GM19351 (cell line): ENCODE data around the gene OLIG3.

ENCODE experiments used
- ATAC-seq: cut with Tn5 transposase; IDR thresholded peaks from one replicate; pipeline ENCODE4 v1.9.1; 2021; ENCODE audit warnings: mild to moderate bottlenecking, moderate library complexity; ENCODE audit not compliant: unreplicated experiment

OLIG3 gene

GRCh38 chr6:137496909-137497720, 2.9 kb upstream of the OLIG3 start:
- no peak for ATAC-seq

DNA sequence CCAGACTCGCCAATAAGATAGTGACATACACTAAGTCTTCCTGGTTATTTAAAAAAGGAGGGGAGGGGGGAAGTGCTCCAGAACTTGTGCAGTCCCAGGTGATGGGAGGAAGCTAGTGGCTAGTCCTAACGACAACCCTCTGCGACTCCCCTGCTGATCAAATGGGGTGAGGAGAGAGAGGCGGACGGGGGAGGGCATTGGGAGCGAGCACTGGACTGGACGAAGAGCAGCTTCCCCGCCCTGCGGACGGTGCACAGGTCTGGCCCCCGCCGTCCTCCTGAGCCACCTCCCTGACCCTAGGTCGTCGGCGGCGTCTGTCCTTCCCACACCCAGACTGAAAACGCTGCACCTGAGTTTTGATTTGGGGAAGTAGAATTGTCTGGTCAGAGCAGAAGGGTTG, 2.2 kb upstream of the OLIG3 start:
- ATAC-seq: no peak

DNA sequence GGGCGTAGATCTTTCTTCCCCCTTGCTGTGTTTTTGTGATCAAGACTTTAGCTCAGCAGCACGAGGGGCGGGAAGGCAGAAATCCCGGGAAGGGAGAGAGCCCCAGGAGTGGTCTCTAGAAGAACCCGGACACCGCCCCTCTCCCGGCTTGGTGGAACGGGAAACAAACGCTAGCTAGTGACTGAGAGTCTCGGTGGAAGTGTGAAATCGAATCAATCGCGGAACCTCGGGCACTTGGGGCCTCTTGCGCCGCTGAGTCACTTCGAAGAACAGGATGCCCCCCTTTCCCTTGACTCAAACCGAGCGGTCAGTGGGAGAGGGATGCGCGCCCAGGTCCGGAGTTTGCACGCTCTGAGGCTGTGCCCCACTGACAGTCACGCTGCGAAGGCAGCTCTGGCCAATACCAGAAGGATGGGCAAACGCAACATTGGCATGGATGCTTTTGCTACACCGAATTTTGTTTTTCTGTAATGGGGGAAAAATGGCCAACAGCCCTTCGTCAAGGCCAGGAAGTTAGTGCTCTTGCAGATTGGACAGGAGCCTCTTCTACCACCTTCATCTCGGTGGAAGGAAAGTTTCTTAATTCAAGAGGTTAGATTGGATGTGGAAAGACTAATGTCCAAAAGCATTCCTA, 1.6 kb upstream of the OLIG3 start:
- no peak for ATAC-seq

DNA sequence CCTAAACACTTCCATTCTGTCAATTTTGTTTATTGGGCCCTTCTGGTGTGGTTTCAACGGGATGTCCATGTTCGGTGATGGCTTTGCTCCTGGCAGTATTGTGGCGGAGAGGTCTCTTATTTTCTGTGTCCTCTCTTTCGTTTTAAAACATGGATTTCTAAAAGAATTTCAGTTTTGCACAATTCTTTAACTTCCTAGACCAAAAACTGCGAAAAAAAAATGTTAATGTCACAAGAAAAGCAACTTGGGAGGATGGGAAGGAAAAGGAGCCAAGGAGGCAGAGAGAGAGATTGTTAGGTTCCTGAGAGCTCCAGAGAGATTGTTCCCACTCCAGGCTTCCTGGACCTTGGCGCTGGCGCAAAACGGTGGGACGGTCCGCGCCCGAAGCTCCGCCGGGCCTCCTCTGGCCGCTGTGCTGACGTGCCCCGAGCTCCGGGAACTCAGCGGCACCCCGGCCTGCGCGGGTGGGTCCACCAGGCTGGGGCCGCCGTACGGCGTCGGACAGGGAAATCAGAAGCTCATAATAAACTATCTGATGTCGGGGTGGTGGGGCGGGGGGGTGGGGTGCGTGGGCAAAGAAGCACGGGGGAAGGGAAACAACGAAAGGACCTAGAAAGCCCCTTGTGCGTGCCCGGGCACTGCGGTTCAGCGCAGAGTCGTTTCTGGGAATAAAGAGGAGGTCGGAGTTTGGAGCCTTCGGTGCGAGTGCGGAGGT, 951 bp upstream of the OLIG3 start:
- no peak for ATAC-seq

DNA sequence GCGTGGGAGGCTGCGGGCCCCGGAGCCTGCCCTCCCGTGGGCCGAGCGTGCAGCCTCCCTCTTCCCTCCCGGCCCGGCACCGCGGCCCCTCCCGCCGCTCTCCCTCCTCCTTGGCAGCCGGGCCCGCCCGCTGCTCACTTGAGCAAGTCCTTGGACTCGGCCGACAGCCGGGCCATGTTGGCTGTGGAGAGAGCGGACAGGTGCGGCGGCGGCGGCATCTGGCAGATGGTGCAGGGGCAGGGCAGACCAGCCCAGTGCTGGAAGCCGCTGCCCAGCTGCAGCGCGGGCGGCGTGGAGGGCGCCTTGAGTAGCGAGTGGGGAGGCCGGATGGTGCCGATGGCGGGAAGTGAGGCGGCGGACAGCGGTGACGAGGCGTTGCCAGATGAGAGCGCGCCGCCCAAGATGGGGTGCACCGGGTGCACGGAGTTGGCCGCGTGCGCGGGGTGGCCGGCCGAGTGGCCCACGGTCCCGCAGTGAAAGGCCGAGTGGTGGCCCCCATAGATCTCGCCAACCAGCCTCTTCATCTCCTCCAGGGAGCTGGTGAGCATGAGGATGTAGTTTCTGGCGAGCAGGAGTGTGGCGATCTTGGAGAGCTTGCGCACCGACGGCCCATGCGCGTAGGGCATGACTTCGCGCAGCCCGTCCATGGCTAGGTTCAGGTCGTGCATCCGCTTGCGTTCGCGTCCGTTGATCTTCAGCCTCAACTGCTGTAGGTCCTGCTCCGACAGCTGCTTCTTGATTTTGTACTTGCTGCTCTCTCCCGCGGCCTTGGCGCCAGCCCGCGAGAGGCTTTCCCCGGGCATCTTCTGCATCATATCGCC, 766 bp downstream of the OLIG3 start:
- ATAC-seq: no peak

GRCh38 chr6:137492289-137493217, 1.6 kb downstream of the OLIG3 start:
- no peak for ATAC-seq

DNA sequence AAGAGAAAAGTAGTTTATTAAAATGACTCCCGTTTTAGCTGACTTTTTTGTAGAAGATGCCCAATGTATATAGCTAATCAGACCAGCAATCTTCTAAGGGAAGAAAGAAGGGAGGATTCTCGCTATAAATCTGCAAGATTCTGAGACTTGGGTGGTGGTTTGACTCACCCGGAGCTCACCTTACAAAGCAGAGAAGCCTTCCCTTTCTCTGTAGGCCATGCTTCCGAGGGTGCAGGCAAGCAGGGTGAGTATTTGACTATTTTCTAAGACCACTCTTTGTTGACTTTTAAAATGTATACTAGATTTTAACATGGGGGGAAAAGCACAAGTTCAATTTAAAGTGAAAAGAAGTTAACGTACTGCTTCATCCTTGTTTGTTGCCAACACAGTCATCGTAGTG, 2.7 kb downstream of the OLIG3 start:
- ATAC-seq: no peak

GRCh38 chr6:137490961-137491360, 3.2 kb downstream of the OLIG3 start:
- no peak for ATAC-seq

GRCh38 chr6:137490006-137490905, 3.9 kb downstream of the OLIG3 start:
- no peak for ATAC-seq

DNA sequence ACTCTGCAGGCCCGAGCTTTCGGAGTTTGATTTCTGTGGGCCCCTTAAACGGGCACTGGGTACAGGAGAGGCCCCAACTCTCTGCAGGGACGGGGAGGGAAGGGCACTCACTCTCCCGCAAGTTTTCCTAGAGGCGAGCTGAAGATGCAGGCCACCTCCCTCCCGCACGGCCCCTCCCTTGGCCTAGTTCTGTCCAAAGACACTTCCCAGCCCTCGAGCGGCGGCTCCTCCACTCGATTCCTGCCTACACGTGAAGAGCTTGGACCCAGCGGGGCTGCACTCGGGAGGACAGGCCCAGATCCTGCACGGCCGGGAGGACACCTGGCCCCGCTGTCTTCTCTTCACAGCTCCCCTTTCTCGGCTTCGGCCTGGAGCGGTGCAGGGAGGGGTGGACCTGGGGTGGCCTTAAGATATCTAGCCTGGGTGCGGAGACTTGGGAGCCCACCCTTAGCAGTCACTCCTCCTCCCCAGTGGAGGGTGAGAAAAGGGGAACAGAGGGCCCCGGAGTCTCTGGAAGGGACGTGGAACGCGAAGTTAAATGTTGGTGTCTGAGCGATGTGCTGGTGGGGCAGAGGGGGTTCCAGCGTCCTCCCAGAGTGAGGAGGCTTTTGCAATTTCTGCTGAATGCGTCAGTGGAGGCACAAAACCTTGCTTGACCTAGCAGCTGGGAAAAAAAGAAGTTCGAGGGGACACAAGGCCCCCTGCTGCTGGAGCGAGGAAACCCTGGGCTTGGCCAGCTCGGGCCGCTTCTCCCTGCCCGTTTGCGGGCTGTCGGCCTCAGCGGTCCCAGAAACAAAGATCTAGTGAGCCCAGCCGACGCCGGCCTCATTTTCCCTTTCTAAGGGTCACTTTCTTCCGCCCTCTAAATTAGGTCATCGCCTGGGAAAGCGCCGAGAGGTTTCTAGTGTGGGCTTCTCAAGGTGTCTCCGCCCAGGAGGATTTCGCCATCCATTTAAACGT, 4.9 kb downstream of the OLIG3 start:
- ATAC-seq: no peak

DNA sequence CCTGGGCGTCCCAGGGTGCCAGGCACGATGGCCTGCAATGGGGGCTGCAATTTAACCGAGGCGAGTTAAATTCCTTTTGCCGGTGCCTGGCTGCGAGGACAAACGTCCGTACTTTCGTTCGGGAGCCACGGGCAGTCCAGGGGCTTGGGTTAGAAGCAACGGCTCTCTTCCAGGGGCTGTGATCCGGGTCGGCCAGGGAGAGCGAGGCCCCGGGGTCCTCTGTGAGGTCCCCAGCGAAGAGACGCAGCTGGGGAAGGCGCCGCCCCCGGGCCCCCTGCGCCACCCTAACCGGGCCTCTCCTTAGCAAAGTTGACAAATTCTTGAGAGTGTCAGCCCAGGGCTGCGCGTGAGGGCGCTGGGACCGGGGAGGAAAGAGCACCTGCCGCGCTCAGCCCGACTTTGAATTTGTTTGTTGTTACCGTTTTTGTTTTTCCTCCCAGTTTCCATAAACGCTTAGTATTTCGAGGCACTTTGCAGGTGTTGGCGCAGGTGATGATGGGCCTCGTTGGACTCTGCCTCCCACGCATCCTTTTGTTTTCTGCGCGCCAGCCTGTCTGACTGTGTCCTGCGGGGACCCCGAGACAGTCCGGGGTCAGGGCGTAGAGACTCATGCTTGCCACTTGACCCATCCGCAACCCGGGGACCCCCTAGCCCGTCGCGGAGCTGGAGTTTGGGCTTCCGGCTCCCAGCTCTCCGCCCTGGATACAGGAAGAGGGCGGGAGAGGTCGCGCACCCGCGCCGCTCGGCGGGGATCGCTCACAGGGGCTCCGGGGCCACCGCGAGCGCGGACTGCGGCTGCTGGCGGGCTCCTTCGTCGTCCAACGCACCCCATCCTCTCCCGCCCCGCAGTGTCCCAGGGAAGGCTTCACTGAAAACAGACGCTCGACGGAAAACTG, 5.8 kb downstream of the OLIG3 start:
- ATAC-seq: no peak

GRCh38 chr6:137487869-137488149, 6.4 kb downstream of the OLIG3 start:
- no peak for ATAC-seq

DNA sequence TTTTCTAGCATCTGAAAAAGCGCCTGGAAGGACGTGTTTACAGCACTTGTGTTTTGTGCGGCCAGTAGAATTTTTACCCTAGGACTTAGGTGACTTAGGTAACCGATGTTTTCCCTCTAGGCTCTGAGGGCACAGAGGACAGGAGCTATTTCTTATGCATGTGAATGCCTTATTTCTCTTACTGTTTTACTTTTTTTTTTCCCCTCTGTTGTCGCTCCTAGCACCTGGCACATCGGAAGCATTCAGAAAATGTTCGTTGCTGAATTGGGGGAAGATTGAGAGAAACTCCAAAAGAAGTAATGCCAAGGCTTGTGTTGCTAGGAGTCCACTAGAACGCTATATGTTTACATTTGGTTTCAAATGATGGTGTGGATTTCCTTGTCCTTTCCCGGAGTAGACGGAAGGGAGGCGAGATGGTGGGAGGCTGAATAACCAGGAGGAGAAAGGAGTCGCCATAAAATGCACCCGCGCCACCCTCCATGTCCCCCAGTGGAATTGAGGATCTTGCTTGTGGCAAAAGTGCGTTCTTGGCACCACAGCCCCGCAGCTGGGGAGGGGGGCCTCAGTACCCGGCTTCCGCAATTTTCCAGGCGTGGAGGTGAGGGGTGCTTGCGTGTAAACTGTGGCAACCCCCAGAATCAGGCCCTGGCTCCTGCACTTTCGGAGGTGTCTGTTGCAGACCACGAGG, 6.9 kb downstream of the OLIG3 start:
- ATAC-seq: no peak

GRCh38 chr6:137486416-137486815, 7.8 kb downstream of the OLIG3 start:
- no peak for ATAC-seq

DNA sequence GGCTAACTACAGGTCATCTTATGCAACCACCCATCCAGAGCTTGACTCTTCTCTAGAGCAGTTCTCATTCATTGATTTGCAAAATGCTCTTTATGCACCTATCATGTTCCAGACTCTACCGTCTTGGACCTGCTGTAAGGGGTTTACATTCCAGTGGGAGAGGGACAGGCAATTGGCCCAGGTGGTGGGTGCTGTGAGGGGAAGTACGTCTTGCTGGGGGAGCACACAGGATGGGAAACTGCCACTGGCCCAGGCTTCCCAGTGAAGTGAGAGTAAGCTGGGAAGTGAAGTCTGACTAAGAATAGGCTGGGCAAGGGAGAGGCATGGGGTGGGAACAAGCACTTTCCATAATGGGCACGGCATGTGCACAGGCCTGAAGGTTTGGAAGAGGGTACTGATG, 13.8 kb downstream of the OLIG3 start:
- ATAC-seq: no peak

DNA sequence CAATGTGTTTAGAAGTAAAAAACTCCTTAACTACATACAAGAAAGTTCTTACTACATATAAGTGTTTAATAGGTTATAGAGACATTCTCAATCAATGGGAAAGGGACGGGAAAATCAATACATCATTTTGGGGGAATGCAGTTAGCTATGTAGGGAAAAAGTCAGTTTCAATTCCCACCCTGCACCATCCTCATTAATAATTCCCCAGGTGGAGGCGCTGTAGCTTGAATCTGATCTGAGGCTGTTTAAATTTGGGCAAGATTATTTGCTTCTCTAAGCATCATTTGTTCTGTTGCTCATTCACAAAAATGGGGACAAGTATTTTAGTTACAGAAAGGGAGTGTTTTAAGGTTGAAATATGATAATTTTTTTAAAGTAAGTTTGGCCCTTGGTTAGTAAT, 19.1 kb downstream of the OLIG3 start:
- no peak for ATAC-seq

GRCh38 chr6:137473598-137473997, 20.6 kb downstream of the OLIG3 start:
- ATAC-seq: no peak
